Measurements from ENCODE around the gene ATP1A2.

GRCh38 chr1:160076295-160076694, 39.3 kb upstream of the ATP1A2 start:
- no peak for TF ChIP-seq POLR2A (IDR thresholded peaks at IDR 0.05)
- TF ChIP-seq CTCF (IDR thresholded peaks at IDR 0.05) = no peak
